Measurements from ENCODE around the gene KCTD13.
A peak's percentile ranks its signal among the peaks of the same experiment; 100 is the strongest.
"Not testable (repeated sequence)": the region's sequence is repeated elsewhere in the genome, so short reads cannot be mapped to it uniquely, and the experiment has no call there.

The KCTD13 gene

DNA sequence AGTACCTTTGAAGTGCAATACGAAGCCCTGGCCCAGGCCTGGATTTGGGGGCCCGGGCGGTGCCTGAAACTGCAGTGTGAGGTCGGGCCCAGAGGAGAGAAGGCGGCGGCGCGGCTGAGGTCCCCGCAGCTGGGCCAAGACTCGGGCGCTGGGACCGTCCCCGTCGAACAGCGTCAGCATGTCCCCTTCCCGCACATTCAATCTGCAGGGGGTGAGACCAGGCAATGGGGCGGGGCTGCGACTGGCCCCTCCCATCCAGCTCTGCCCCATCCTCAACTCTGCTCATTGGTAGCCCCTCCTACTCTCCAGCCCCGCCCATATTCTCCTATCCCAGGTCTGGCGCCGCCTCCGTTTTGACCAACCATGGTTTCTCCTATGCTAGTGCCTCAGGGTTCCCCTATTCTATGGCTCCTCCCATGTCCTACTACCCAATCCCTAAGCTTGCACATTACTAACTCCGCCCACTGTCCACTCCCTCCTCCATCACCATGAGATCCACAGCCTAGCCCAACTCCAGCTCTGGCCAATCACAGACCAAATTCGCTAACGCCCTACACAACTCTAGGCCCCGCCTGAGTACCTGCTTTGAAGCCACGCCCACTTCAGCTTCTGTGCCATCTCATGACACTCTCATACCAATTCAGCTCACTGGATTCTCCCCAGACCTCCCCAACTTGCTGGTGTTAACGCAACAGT, 48.6 kb downstream of the KCTD13 start:
- DNase-seq, result no peak

DNA sequence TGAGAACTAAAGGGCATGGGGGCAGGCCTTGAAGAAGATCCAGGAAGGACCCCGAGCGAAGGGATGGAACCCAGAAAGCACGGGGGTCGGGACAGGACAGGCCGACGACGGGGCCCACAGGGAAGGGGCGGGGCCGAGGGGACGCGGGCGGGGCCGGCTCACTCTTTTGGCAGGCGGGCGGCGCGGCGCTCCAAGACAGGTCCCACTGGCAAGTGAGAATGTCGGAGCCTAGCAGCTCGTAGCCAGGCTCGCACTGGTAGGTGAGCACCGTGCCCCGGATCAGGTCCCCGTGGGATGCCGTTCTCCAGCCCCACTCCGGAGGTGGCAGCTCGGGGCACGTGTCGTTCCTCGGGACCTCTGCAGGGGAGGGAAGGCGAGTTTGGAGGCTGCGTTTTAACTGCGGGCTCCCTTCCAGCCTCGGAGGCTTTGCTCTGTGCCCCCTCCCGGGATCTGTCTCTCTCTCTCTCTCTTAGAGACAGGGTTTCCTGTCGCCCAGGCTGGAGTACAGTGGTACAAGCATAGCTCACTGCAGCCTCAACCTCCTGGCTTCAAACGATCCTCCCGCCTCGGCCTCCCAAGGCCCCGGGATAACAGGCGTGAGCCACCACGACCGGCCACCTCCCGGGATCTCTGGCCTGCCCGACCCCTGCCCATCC, 49.3 kb downstream of the KCTD13 start:
- no peak for DNase-seq

DNA sequence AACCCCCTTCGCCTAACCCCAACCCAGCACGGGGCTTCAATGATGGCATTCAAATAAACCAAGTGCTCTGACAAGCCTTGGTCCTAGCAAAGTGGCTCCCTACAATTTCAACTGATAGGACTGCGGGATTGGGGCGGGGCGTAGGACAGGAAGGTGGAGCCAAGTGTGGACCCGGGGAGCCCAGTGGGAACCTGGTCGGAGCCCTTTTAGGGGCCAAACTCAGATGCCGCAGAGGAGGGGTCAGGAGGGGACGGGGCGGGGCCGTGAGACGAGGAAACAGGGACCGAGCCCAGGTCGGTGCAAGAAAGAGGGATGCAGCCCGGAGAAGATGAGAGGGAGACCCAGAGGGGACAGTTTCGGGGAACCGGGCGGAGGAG, 49.8 kb downstream of the KCTD13 start:
- DNase-seq, result no peak

DNA sequence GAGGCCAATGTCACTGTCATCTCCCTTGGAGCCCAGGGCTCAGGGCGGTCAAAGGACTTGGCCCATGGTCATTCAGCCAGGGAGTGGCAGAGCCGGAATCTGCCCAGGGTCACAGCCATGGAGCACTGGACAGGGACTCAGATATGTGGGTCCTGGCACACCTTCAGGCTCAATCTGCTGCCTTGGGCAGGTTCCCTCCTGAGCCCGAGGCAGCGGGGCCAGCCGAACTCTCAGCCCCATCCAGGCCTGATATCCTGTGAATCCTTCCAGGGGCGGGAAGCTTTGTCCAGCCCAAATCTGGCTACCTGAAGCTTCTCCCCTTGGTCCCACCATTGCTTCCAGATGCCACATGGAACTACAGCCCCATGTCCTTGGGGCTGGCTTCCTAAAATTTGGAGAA, 50.8 kb downstream of the KCTD13 start:
- DNase-seq, result no peak

DNA sequence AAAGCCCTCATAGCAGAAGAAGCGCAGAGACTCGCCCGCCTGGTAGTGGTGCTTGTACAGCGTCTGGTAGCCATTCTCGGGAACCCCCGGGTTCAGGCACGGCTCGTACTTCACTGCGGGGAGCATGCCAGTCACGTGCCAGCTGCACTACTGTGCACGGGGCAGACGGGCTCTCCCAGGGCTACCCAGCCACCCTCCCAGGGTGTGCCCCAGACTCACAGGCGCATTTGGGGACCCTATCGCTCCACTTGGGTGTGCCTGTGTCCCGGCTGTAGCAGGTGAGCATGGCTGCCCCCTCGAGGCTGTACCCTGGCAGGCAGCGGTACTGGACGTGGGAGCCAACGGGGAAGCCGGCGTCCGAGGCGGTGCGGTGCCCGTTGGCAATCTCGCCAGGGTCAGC, 52.7 kb downstream of the KCTD13 start:
- DNase-seq, result no peak

DNA sequence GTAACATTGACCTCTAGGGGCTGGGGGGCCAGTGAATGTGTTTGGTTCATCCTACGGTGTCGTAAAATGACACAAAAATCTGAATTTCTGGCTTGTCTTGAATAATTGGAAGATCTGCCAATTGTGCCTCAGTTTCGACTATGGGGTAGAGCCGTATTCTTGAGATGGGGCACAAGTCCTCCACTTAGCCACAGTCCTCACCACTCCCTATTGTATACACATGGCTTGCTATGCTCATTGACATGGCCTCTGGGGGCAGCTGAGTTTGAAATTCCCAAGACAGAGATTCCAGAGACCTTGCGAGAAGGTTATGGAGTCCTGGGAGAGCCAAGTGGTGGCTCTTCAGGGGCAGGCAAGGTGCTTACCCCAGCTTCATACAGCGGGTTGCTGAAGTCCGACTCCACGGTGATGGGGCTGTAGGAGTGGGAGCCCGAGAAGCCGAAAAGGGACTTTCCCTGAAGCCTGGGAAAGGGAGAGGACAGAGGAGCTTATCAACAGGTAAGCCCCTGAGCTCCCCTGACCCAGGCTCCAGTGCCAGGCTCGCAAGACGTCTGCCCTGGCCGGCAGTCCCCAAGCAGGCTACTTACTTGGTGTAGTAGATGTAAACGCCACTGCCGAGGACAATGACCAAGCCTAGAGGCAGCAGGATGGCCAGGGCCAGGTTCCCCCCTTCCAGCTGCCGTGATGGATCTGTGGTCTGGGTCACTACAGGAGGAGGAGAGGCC, 54.0 kb downstream of the KCTD13 start:
- no peak for DNase-seq

DNA sequence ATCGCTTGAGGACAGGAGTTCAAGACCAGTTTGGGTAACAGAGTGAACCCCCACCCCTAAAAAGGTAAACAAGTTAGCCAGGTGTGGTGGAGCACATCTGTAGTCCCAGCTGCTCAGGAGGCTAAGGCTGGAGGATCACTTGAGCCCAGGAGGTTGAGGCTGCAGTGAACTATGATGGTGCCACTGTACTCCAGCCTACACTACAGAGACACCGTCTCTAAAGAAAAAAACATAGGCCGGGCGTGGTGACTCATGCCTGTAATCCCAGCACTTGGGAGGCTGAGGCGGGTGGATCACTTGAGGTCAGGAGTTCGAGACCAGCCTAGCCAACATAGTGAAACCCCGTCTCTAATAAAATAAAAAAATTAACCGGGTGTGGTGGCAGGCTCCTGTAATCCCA, 57.0 kb downstream of the KCTD13 start:
- not testable (repeated sequence) for DNase-seq

DNA sequence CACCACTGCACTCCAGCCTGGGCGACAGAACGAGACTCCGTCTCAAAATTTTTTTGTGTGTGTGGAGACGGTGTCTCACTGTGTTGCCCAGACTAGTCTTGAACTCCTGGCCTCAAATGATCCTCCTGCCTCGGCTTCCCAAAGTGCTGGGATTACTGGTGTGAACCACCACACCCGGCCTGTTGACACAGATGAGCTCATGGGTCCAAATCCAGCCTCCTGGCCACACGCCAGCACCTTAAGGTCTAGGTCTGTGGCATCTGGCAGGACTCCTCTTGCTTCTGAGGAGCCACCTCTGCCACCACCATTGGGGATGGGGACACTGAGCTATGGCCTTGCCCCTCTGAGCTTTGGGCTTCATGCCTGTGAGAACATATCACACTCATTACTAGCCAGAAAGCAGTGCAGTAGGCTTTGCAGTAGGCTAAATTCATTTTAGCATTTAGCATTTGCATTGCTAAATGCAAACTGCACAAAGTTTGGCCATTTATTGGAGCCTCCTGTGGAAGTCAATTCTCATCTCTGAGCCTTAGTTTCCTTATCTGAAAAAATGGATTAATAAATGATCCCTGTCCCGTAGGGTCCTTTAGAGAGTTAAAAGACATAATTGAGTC, 57.5 kb downstream of the KCTD13 start:
- no peak for DNase-seq

DNA sequence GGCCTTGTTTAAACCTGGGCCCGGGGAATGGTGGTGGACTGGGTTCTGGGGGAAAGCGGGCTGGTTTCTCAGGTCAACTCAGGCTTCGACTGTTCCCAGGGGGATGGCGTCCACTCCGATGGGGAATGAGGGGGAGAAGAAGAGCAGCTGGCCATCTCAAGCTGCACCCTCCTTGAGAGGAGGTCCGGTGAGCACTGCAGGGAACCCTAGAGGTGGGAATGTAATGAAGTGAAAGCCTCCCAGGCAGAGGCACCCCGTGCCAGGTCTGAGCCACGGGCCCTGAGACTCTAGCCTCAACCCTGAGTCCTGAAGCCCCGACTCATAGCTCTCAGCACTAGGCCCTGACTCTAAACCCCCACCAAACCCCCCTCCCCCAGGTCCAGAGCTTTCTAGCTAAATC, 61.8 kb downstream of the KCTD13 start:
- DNase-seq, result no peak

DNA sequence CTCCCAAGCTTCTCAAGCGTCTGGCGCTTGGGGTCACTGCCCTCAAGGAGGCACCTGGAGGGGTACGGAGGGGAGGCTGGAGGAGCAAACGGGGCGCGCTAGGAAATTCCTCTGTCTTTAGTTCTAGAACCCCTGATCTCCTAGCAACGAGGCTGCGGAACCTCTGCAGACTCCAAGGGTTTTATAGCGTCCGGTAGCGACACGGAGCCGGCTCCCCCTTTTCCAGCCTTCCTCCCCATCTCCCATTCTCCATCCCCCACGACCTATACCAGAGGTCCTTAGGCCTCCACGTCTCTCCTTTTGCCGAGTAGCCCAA, 62.4 kb downstream of the KCTD13 start:
- no peak for DNase-seq

DNA sequence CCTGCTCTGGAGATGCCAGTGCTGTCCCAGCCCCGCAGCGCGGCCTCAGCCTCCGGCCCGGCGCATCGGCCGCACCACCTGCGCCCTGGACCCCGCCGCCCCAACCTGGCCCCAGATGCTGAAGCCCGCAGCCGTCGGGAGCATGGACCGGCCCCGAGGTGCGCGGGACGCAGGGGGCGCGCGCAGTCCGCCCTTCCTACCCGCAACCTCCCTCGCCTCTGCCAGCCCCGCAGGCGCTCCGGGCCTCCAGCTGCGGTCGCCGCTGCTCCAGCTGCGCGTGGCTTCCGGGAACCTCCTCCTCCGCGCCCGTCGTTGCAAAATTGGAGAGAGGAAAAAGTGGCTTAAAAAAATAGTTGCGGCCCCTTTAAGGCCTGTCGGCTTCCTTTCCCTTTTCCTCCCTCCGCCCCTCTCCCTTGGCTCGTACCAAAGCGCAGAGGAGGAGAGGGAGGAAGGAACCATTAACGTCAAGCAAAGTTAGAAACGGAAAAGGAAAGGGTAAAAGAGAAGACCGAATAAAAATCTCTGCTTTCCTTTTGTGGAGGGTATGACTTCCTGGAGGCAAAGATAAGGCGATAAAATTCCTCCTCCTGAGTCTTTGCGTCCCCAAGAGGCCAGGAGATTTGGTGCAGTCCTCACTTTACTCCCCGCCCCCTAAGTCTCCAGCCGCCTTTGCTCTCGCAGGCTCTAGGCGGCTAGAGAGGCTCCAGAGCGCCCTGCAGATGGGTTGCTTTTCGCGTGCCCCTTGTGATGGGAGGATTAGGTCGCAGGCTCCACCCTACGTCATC, 63.0 kb downstream of the KCTD13 start, which contains the start of gene CDIPT:
Gene CDIPT (minus strand): TSS at position 343 of the 785 bp plus-strand sequence. CDS start 369 bp downstream, outside the sequence.
- peak; percentile 95 for DNase-seq

DNA sequence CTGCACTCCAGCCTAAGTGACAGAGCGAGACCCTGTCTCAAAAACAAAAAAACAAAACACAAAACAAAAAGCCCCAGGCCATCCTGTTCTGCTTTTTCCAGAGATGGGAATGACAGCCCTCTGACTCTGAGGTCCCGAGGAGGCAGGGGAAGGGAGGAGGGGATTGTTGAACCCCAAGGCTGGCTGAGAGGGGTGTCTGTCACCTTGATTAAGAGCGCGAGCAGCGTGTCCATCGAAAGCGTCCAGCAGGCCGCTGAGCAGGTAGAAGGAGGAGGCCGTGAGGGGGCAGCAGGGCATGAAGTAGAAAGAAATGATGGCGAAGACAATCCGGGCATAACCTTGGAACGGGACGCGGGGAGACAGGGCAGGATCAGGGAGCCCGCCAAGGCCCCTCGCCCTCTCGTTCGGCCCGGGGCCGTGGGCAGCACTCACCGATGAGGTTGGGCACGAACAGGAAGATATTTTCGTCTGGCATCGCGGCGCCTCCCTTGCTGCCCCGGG, 63.6 kb downstream of the KCTD13 start:
- peak; percentile 40 for DNase-seq

DNA sequence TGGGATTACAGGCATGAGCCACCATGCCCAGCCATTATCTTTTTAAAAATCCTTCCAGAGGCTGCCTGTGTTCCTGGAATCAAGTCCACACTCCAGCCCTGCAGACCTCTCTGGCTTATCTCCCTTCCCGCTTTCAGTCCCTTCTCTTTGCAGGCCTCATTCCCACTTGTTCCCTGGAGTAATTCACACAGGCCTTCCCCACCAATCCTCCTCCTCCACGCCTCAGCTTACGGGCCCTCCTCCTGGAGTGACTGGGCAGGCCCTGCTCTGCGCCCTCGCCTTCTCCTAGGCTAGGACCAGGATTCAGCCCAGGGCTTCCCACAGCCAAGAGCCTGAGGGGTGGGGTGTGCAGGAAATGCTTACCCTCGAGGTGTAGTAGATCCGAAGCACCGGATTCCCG, 65.8 kb downstream of the KCTD13 start:
- no peak for DNase-seq

DNA sequence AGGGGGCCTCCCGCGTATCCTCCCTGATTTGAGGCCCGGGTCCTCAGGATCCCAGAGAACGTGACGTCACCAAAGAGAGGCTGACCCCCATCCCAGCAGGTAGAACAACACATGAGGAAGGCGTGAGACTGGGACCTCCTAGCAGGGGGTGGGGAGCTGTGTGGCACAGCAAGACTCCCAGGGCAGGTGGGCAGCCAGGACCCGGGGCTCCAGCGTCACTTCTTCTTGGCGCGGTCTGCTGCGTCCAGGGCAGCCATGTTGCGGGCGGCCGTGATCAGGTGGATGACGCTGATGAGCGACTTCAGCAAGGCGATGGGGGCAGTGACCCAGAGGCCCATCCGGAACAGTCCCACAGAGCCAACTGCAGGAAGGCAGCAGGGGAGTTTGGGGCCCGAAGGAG, 67.1 kb downstream of the KCTD13 start:
- DNase-seq, result no peak

DNA sequence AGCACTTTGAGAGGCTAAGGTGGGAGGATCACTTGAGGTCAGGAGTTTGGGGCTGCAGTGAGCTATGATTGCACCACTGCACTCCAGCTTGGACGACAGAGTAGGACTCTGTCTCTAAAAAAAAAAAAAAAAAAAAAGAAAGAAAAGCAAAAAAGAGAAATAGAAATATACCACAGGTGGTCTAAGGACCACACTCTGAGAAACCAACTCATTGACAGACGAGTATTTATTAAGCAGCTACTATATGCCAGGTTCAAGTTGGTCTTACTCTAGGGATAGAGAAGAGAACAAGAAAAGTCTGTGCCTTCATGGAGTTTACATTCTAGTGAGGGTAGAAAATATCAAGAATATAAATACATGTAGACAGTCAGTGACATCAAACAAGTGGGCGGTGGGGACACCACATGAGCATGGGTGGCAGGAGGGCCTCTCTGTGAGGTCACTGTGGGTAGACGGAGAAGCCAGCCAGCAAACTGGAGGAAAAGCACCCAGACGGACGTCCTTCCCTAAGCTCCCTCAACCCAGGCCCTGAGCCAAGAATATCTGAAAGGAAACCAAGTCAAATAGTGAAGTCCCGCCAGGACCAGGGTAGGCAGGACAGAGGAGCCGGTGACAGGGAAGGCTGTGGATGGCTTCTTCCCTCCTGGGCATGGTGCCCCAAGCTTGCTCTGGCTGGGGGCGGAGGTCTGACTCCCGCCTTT, 67.7 kb downstream of the KCTD13 start:
- no peak for DNase-seq

DNA sequence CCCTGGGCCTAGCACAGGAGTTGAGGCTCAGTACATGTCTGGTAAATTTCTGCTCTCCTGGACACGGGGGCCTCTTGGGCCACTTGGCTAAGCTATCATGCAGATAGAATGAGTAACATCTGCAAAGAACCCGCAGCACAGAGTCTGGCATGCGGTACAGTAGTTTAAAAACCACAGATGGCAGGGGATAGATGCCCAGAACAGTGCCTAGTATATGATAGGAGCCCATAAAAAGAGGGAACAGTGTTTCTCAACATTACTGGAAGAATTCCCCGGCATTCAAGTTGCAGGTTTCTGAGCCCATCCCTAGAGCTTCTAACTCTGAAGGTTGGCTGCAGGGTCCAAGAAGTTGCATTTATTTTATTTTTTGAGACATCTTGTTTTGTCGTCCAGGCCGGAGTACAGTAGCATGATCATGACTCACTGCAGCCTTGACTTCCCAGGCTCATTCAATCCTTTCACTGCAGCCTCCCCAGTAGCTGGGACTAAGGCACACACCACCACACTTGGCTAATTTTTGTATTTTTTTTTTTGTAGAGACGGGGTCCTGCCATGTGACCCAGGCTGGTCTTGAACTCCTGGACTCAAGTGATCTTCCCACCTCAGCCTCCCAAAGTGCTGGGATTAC, 68.8 kb downstream of the KCTD13 start:
- DNase-seq, result no peak

Measured in right hindlimb (tissue), 1 donor.